GM18519 (cell line): ENCODE data around the gene CCRL2.

Experiments
- ATAC-seq: cut with Tn5 transposase; IDR thresholded peaks from one replicate; pipeline ENCODE4 v1.9.1; 2021; ENCODE audit warnings: mild to moderate bottlenecking, moderate library complexity; ENCODE audit not compliant: unreplicated experiment, low FRiP score

The CCRL2 gene

GRCh38 chr3:46455231-46456115, 48.4 kb downstream of the CCRL2 start:
- ATAC-seq, result no peak

GRCh38 chr3:46456118-46456517, 49.1 kb downstream of the CCRL2 start:
- ATAC-seq, result no peak
